Measurements from ENCODE around the gene SERPINB1. TPM values are rescaled to one million over a fixed set of nuclear protein-coding genes. Genes with fewer than 3 reads are reported as not detected.

SERPINB1 gene
- total and polyA plus RNA-seq, 9 of the 15 experiments (the other 6 are each of a cell fraction or from before 2014, with no cell fraction given) = 33.9 to 108 (median 63.8) TPM

GRCh38 chr6:2857185-2857579 is 15.5 kb upstream of the SERPINB1 start (continued):
- TF ChIP-seq ZNF407 (IDR thresholded peaks at IDR 0.05; ENCODE audit: low read depth) (no peak), KDM4B (IDR thresholded peaks at IDR 0.05; ENCODE audit: borderline replicate concordance in 2 of 2, low read depth in 1 of 2) (no peak), PML (IDR thresholded peaks at IDR 0.05; ENCODE audit: low read length) (no peak), TFE3 (CRISPR knock-in tag; IDR thresholded peaks at IDR 0.05) (no peak), KLF10 (CRISPR knock-in tag; IDR thresholded peaks at IDR 0.05) (no peak), ZNF764 (CRISPR knock-in tag; IDR thresholded peaks at IDR 0.05; ENCODE audit: low read depth) (no peak), CBX2 (IDR thresholded peaks at IDR 0.05; ENCODE audit: insufficient read depth, low read length, poor library complexity, severe bottlenecking) (no peak), CEBPB (tag; IDR thresholded peaks at IDR 0.05) (no peak), ARHGAP35 (IDR thresholded peaks at IDR 0.05; ENCODE audit: partially characterized antibody) (no peak), KHSRP (IDR thresholded peaks at IDR 0.05) (no peak), SIRT6 (IDR thresholded peaks at IDR 0.05; ENCODE audit: low read depth, low read length) (no peak), TRIM24 (IDR thresholded peaks at IDR 0.05) (no peak), FOS (IDR thresholded peaks at IDR 0.05; ENCODE audit: extremely low read depth, insufficient read length) (no peak), POLR2AphosphoS5 (IDR thresholded peaks at IDR 0.05; ENCODE audit: control insufficient read depth, insufficient read depth, low read depth, low read length) (no peak), CHD4 (IDR thresholded peaks at IDR 0.05; ENCODE audit: insufficient read depth, insufficient replicate concordance, low read depth, low read length, poor library complexity, severe bottlenecking) (no peak), DDX20 (tag; IDR thresholded peaks at IDR 0.05; ENCODE audit: low read depth) (no peak), MITF (IDR thresholded peaks at IDR 0.05) (no peak), TEAD4 (IDR thresholded peaks at IDR 0.05; ENCODE audit: low read length) (no peak), TEAD4 (CRISPR knock-in tag; IDR thresholded peaks at IDR 0.05; ENCODE audit: borderline replicate concordance) (no peak)
